ENCODE data around the gene AJM1. TPM values are rescaled to one million over a fixed set of nuclear protein-coding genes. Genes with fewer than 3 reads are reported as not detected.

The AJM1 gene
- polyA plus RNA-seq, 2 of the 4 experiments (the other 2 are of a cell fraction) = 0.76 to 3.0 TPM

- ChIA-PET CTCF (interaction anchor here (0.7 to 6.5 kb wide), 7 partner anchors 9 to 214 kb away, joined by 3 to 44 read pairs (median 4); partner anchors contain the start of genes AJM1, RABL6 and TMEM141), POLR2A (no interaction called here)
- Histone ChIP-seq H3K27ac (no peak overlapping the region), H3K4me2 (no peak overlapping the region), H3K9me3 (no peaks in the 10 kb centered on the region), H3K4me3 (no peak overlapping the region), H3K4me1 (no peaks in the 10 kb centered on the region)
- ATAC-seq (no peak), DNase-seq (ENCODE audit: low read depth in 1 of 2, low spot score in 1 of 2) (no peak), FAIRE-seq (no peak)
- 95% methylated on average over 59 of the region's 83 CpGs for WGBS (ENCODE audit: missing lambda C conversion rate)
- TF ChIP-seq ZSCAN20 (CRISPR knock-in tag; IDR thresholded peaks at IDR 0.05) (no peak), HOXB13 (CRISPR knock-in tag; IDR thresholded peaks at IDR 0.05; ENCODE audit: low read depth) (no peak), MAX (IDR thresholded peaks at IDR 0.05) (no peak)
Measured at GRCh38 chr9:136820971-136821825, 21.1 kb upstream of the AJM1 start.

GRCh38 chr9:136821826-136822544 lies 20.3 kb upstream of the AJM1 start:
- no peaks in the 10 kb centered on the region for H3K9me3 ChIP-seq
- no peak overlapping the region for H3K4me3 ChIP-seq
- no peak overlapping the region for H3K27ac ChIP-seq
- H3K4me1 ChIP-seq = no peaks in the 10 kb centered on the region
- POLR2A ChIA-PET = no interaction called here
- FAIRE-seq (no peak), DNase-seq (ENCODE audit: low read depth in 1 of 2, low spot score in 1 of 2) (no peak), ATAC-seq (no peak)
- CTCF ChIA-PET = interaction anchor here (0.6 to 6.5 kb wide), 7 partner anchors 9 to 207 kb away, joined by 3 to 44 read pairs (median 3); partner anchors contain the start of genes AJM1 and RABL6
- no peak overlapping the region for H3K4me2 ChIP-seq
- no peak for TF ChIP-seq FOXS1 (CRISPR knock-in tag; IDR thresholded peaks at IDR 0.05)
- TF ChIP-seq USF2 (IDR thresholded peaks at IDR 0.05) = no peak
- no peak for TF ChIP-seq ELK1 (IDR thresholded peaks at IDR 0.05; ENCODE audit: low read depth, low read length)
- TF ChIP-seq CTCF (IDR thresholded peaks at IDR 0.05) = no peak
- TF ChIP-seq SREBF2 (IDR thresholded peaks at IDR 0.05) = no peak
- TF ChIP-seq ZFP36 (IDR thresholded peaks at IDR 0.05; ENCODE audit: borderline replicate concordance, partially characterized antibody) = no peak
- no peak for TF ChIP-seq RAD21 (conservative IDR thresholded peaks at IDR 0.05 in 1 of 2, IDR thresholded peaks at IDR 0.05 in 1 of 2)
- TF ChIP-seq SMC3 (IDR thresholded peaks at IDR 0.05) = no peak
- no peak for TF ChIP-seq REST (IDR thresholded peaks at IDR 0.05)
- no peak for TF ChIP-seq ATOH8 (CRISPR knock-in tag; IDR thresholded peaks at IDR 0.05; ENCODE audit: low read depth)
- TF ChIP-seq ESRRA (IDR thresholded peaks at IDR 0.05; ENCODE audit: borderline replicate concordance, low read length) = no peak
- TF ChIP-seq NR3C1 (IDR thresholded peaks at IDR 0.05) = no peak
- 95% methylated on average over 40 of the region's 42 CpGs for WGBS (ENCODE audit: missing lambda C conversion rate)
